GM12878 (cell line): ENCODE data around the gene PTPRJ. TPM values are rescaled to one million over a fixed set of nuclear protein-coding genes. Genes with fewer than 3 reads are reported as not detected.

Experiments
- ATAC-seq: fragments of 200-7000 bp; cut with Tn5 transposase; 3 replicates; pipeline ENCODE4 v1.9.1; 2020; ENCODE audit warnings: mild to moderate bottlenecking, moderate library complexity
- BruUV-seq: library from RNA; stranded (reverse); fragments of 400-500 nt; replicated peaks from 2 replicates; lab custom pipeline; 2021; lab: Mats Ljungman, UMichigan
- CTCF ChIA-PET: fragments of 300-600 bp; sonication (Branson Sonifier 250); formaldehyde crosslinking; extraction: SDS; loops from one replicate; lab custom pipeline; 2021; ENCODE audit warnings: inconsistent platforms; lab: Yijun Ruan, JAX
- POLR2A ChIA-PET: fragments of 350-600 bp; formaldehyde crosslinking; extraction: SDS; loops from one replicate; lab custom pipeline; 2021; ENCODE audit warnings: inconsistent platforms; lab: Charles Lee
- RAD21 ChIA-PET: fragments of 300-600 bp; sonication (Branson Sonifier 250); formaldehyde crosslinking; loops from one replicate; lab custom pipeline; 2023; ENCODE audit warnings: antibody characterized with exemption; ENCODE audit not compliant: unreplicated experiment; lab: Charles Lee
- SMC1A ChIA-PET: fragments of 300-600 bp; sonication (Branson Sonifier 250); formaldehyde crosslinking; loops from one replicate; lab custom pipeline; 2023; ENCODE audit not compliant: unreplicated experiment, uncharacterized antibody; lab: Charles Lee
- DNase-seq: peaks from one replicate; pipeline ENCODE4 v3.0.0-alpha.2; 2011; ENCODE audit warnings: low read depth, low spot score
- FAIRE-seq: peaks from 3 replicates; lab custom pipeline; 2011; peaks lifted over from hg19 to GRCh38; lab: Jason Lieb, UNC
- H2AFZ ChIP-seq: 2 replicates; pipeline ENCODE4 v1.6.0; 2011; ENCODE audit warnings: low read depth, low read length, control low read depth; ENCODE audit not compliant: control insufficient read depth
- H3K27ac ChIP-seq: 2 replicates; pipeline ENCODE4 v1.5.1; 2011; ENCODE audit warnings: control low read depth; ENCODE audit not compliant: control insufficient read depth, insufficient read depth
- H3K27me3 ChIP-seq, 2 experiments: replicated peaks in 1 of 2; 2 replicates each; pipeline versions ENCODE4 v1.6.0 to v1.6.1; 2011; ENCODE audit warnings: low read length in 1 of 2; ENCODE audit not compliant: control insufficient read depth in 2 of 2, insufficient read depth in 2 of 2
- H3K36me3 ChIP-seq, 2 experiments: 2 replicates each; pipeline ENCODE4 v1.5.1; 2011; ENCODE audit warnings: low read length in 1 of 2; ENCODE audit not compliant: control insufficient read depth in 2 of 2, insufficient read depth in 2 of 2
- H3K4me1 ChIP-seq: 2 replicates; pipeline ENCODE4 v1.6.1; 2011; ENCODE audit warnings: mild to moderate bottlenecking, low read length, moderate library complexity, mixed read lengths; ENCODE audit not compliant: control insufficient read depth, insufficient read depth
- H3K4me2 ChIP-seq: 2 replicates; pipeline ENCODE4 v1.6.0; 2011; ENCODE audit warnings: control low read depth; ENCODE audit not compliant: control insufficient read depth, insufficient read depth
- H3K4me3 ChIP-seq: fragments of 200-600 bp; sonication (generic); 2 replicates; pipeline ENCODE4 v1.5.1; 2016
- H3K79me2 ChIP-seq: 2 replicates; pipeline ENCODE4 v1.6.0; 2011; ENCODE audit warnings: low read length; ENCODE audit not compliant: control insufficient read depth, insufficient read depth
- H3K9ac ChIP-seq: 2 replicates; pipeline ENCODE4 v1.8.0; 2011; ENCODE audit warnings: low read length, control low read depth, mixed read lengths; ENCODE audit not compliant: control insufficient read depth, insufficient read depth
- H3K9me3 ChIP-seq: replicated peaks from 3 replicates; pipeline ENCODE4 v1.5.1; 2011; ENCODE audit warnings: mild to moderate bottlenecking, low read length; ENCODE audit not compliant: control insufficient read depth, insufficient read depth
- H4K20me1 ChIP-seq: 2 replicates; pipeline ENCODE4 v1.6.0; 2011; ENCODE audit not compliant: control insufficient read depth, insufficient read depth
- EP300 ChIP-seq, 2 experiments: fragments of 150-350 bp in 1 of 2; IDR thresholded peaks; 2 replicates each; pipeline ENCODE4 v1.6.1; 2011 to 2012; ENCODE audit warnings: low read depth in 2 of 2, low read length in 2 of 2, borderline replicate concordance in 1 of 2, improper control_type of control experiment in 1 of 2, inconsistent platforms in 1 of 2; ENCODE audit not compliant: control insufficient read depth in 1 of 2
- FOS ChIP-seq: IDR thresholded peaks from 3 replicates; pipeline ENCODE4 v1.6.1; 2011; ENCODE audit warnings: borderline replicate concordance; ENCODE audit not compliant: insufficient read length; ENCODE audit errors: extremely low read depth
- FOXK2 ChIP-seq: fragments of 450-650 bp; IDR thresholded peaks from 2 replicates; pipeline ENCODE4 v1.6.1; 2017; ENCODE audit warnings: mild to moderate bottlenecking, moderate library complexity
- HDGF ChIP-seq: fragments of 450-650 bp; IDR thresholded peaks from 2 replicates; pipeline ENCODE4 v1.6.1; 2016; ENCODE audit warnings: antibody characterized with exemption
- MAX ChIP-seq: IDR thresholded peaks from 2 replicates; pipeline ENCODE4 v1.6.1; 2012; ENCODE audit warnings: low read depth, low read length, improper control_type of control experiment
- MLLT1 ChIP-seq: fragments of 450-650 bp; IDR thresholded peaks from 2 replicates; pipeline ENCODE4 v1.6.1; 2016; ENCODE audit warnings: mild to moderate bottlenecking
- SREBF1 ChIP-seq: IDR thresholded peaks from 2 replicates; pipeline ENCODE4 v1.6.1; 2012; ENCODE audit warnings: mild to moderate bottlenecking, low read length
- TCF3 ChIP-seq: IDR thresholded peaks from 2 replicates; pipeline ENCODE4 v1.6.1; 2012; ENCODE audit warnings: low read depth, mild to moderate bottlenecking, low read length, borderline replicate concordance; ENCODE audit not compliant: insufficient read depth
- ZBED1 ChIP-seq: IDR thresholded peaks from 2 replicates; pipeline ENCODE4 v1.6.1; 2016; ENCODE audit warnings: borderline replicate concordance
- WGBS: methylation state at CpG from one replicate; pipeline ENCODE4 v1.1.6; 2016; ENCODE audit warnings: low lambda C conversion rate; ENCODE audit not compliant: insufficient replicate concordance, insufficient coverage; ENCODE audit errors: missing lambda C conversion rate; 5-methylcytosine and 5-hydroxymethylcytosine counted together
- in situ Hi-C: fragments of 300-500 bp; cut with MboI; formaldehyde crosslinking; loops from 9 replicates; pipeline ENCODE4 v1.14.3; 2018; ENCODE audit warnings: mixed read lengths
- intact Hi-C: fragments of 100-400 bp; cut with micrococcal nuclease; formaldehyde crosslinking; loops from one replicate; pipeline ENCODE4 v1.14.2; 2022; ENCODE audit not compliant: unreplicated experiment
- polyA plus RNA-seq, 11 experiments: library from polyadenylated mRNA; depleted of rRNA in 4 of 11; unstranded in 6 of 11; stranded (reverse) in 5 of 11; fragments of >200 nt; fragmentation: Nextera tagmentation in 4 of 11; fragmentation: Illumina TruSeq in 1 of 11; extraction: Ambion mirVana in 4 of 11; extraction: Trizol in 1 of 11; gene quantifications; 1 replicate in 1 of 11; 2 replicates in 10 of 11; pipeline versions ENCODE4 v1.2.1 to v1.2.3, GENCODE V29; 2011 to 2016; ENCODE audit warnings: inconsistent platforms in 2 of 11, missing spikeins in 2 of 11, low read depth in 1 of 11
- total RNA-seq, 4 experiments: library from RNA; depleted of rRNA in 3 of 4; stranded (reverse); fragments of >200 nt in 3 of 4; fragmentation: Illumina TruSeq in 1 of 4; extraction: Trizol in 1 of 4; gene quantifications; 2 replicates each; pipeline versions ENCODE4 v1.2.1 to v1.2.3, GENCODE V29; 2013 to 2021

Gene PTPRJ
- total and polyA plus RNA-seq, 10 of the 15 experiments (the other 5 are each of a cell fraction or from before 2014, with no cell fraction given) = 0.22 to 22.4 (median 7.4) TPM

- Histone ChIP-seq H2AFZ (no peak overlapping the region), H3K4me2 (no peak overlapping the region), H3K27ac (no peak overlapping the region), H3K9ac (no peak overlapping the region), H3K79me2 (no peaks in the 10 kb centered on the region), H3K27me3 (no peaks in the 10 kb centered on the region; a peak in 2 of 4 replicates), H3K4me3 (no peak overlapping the region), H3K36me3 (peaks cover 0 to 17% of the 10 kb centered on the region in 2 experiments; a peak in 1 of 4 replicates)
- RAD21 ChIA-PET = no interaction called here
- in situ Hi-C loops (loop anchor here (5.0 kb wide), 1 partner anchor 50 kb away; no protein-coding TSS in a partner anchor), intact Hi-C loops (no loop called here)
- BruUV-seq = no TSS peak
- SMC1A ChIA-PET = interaction anchor here (1.6 kb wide), 1 partner anchor 11 kb away, joined by 4 read pairs; no protein-coding TSS in a partner anchor
- FAIRE-seq (no peak), ATAC-seq (no peak)
- WGBS = 72% methylated on average over 7 of the region's 7 CpGs
- CTCF ChIA-PET = no interaction called here
- POLR2A ChIA-PET = no interaction called here
- no peak for TF ChIP-seq ZBED1
- TF ChIP-seq EP300 (IDR thresholded peaks at IDR 0.05; ENCODE audit: borderline replicate concordance in 1 of 2, control insufficient read depth in 1 of 2, low read depth in 2 of 2, low read length in 2 of 2) = no peak
- TF ChIP-seq FOXK2 = no peak
- no peak for TF ChIP-seq MAX
- TF ChIP-seq FOS = no peak
- no peak for TF ChIP-seq HDGF
- TF ChIP-seq MLLT1 = no peak
- TF ChIP-seq TCF3 = no peak
- TF ChIP-seq SREBF1 = no peak
- TF ChIP-seq, all 136 proteins: peak for 0
- no peak for DNase-seq
- peaks cover 10% of the 10 kb centered on the region for H3K4me1 ChIP-seq
- H3K9me3 ChIP-seq = no peaks in the 10 kb centered on the region
- H4K20me1 ChIP-seq = no peaks in the 10 kb centered on the region
Observed at GRCh38 chr11:48122656-48123055, 142.3 kb downstream of the PTPRJ start.
